Fibroblast of lung (primary cell): ENCODE data around the gene SMG6. TPM values are rescaled to one million over a fixed set of nuclear protein-coding genes. Genes with fewer than 3 reads are reported as not detected.

ENCODE experiments used
- DNase-seq, 2 donors: peaks; one replicate each; pipeline versions ENCODE4 v3.0.0 to v3.0.0-alpha.2; 2010; ENCODE audit warnings: low read depth in 2 of 2
- H2AFZ ChIP-seq: 2 replicates; pipeline ENCODE4 v1.5.1; 2012; ENCODE audit warnings: low read length, control low read depth, inconsistent platforms
- H3K27ac ChIP-seq: 2 replicates; pipeline ENCODE4 v1.5.1; 2011; ENCODE audit warnings: low read length, control low read depth; ENCODE audit not compliant: insufficient read depth
- H3K27me3 ChIP-seq: 2 replicates; pipeline ENCODE4 v1.5.1; 2011; ENCODE audit warnings: mild to moderate bottlenecking, low read length; ENCODE audit not compliant: control insufficient read depth, insufficient read depth
- H3K36me3 ChIP-seq: 2 replicates; pipeline ENCODE4 v1.5.1; 2011; ENCODE audit warnings: low read length; ENCODE audit not compliant: control insufficient read depth, insufficient read depth
- H3K4me1 ChIP-seq: 2 replicates; pipeline ENCODE4 v1.5.1; 2011; ENCODE audit warnings: low read length; ENCODE audit not compliant: control insufficient read depth, insufficient read depth; ENCODE audit errors: extremely low read depth
- H3K4me2 ChIP-seq: 2 replicates; pipeline ENCODE4 v1.5.1; 2011; ENCODE audit warnings: low read length, control low read depth; ENCODE audit not compliant: insufficient read depth; ENCODE audit errors: extremely low read depth
- H3K4me3 ChIP-seq, 4 experiments: fragments of 200-600 bp in 1 of 4; sonication (generic) in 1 of 4; replicated peaks in 1 of 4; 2 replicates each; pipeline ENCODE4 v1.5.1; 2011 to 2016; ENCODE audit warnings: low read length in 4 of 4, low read depth in 3 of 4, mild to moderate bottlenecking in 3 of 4, control low read depth in 2 of 4, inconsistent platforms in 1 of 4, mixed read lengths in 1 of 4; ENCODE audit not compliant: insufficient read depth in 1 of 4; ENCODE audit errors: control extremely low read depth in 1 of 4
- H3K79me2 ChIP-seq: 2 replicates; pipeline ENCODE4 v1.5.1; 2012; ENCODE audit warnings: mild to moderate bottlenecking, low read length, inconsistent platforms; ENCODE audit not compliant: control insufficient read depth, insufficient read depth
- H3K9ac ChIP-seq: 2 replicates; pipeline ENCODE4 v1.5.1; 2011; ENCODE audit warnings: mild to moderate bottlenecking, low read length, control low read depth; ENCODE audit not compliant: insufficient read depth
- H3K9me3 ChIP-seq: 2 replicates; pipeline ENCODE4 v1.5.1; 2012; ENCODE audit warnings: low read depth, low read length; ENCODE audit not compliant: control insufficient read depth, insufficient read depth
- H4K20me1 ChIP-seq: 2 replicates; pipeline ENCODE4 v1.5.1; 2011; ENCODE audit warnings: low read length; ENCODE audit not compliant: control insufficient read depth, insufficient read depth; ENCODE audit errors: extremely low read depth
- EZH2 ChIP-seq: IDR thresholded peaks from 2 replicates; pipeline ENCODE4 v1.5.1; 2012; ENCODE audit warnings: low read length, control low read depth, mild to moderate bottlenecking; ENCODE audit errors: missing control alignments
- polyA plus RNA-seq, 2 donors: library from polyadenylated mRNA; depleted of rRNA in 1 of 2; stranded (reverse) in 1 of 2; unstranded in 1 of 2; fragments of >200 nt; gene quantifications; 2 replicates each; pipeline ENCODE4 v1.2.1, GENCODE V29; 2011 to 2012; ENCODE audit warnings: missing spikeins in 1 of 2
- total RNA-seq: library from RNA; depleted of rRNA; stranded (reverse); fragments of >200 nt; gene quantifications from 2 replicates; pipeline ENCODE4 v1.2.1, GENCODE V29; 2014
- TF ChIP-seq, protein P1 (sequence below), 2 donors: IDR thresholded peaks in 1 of 2; conservative IDR thresholded peaks in 1 of 2; 1 replicate in 1 of 2; 2 replicates in 1 of 2; pipeline ENCODE4 v1.5.1; 2011 to 2012; ENCODE audit warnings: low read length in 2 of 2, control low read depth in 1 of 2, inconsistent platforms in 1 of 2, low read depth in 1 of 2, mild to moderate bottlenecking in 1 of 2

Gene SMG6
- total and polyA plus RNA-seq, 2 donors (not counting 1 experiment from before 2014, with no cell fraction given) = 14.7 to 29.9 TPM

DNA sequence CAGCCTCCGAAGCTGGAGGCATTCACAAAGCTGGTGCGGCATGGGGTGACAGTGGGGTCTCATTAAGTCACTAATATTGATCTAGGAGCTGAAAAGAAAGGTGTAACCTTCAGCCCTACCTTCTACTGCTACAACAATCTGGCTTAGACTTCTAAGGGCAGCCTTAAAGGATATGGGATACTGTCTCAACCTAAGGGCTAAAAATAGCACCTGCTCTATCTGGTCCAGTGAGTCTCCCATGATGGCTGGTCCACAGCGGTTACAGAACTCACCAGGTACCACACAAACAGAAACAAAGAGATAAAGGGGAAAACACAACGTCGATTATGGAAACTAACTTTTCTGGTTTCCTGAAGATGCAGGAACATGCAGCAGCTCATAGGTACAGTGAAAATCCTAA lies 115.8 kb downstream of the SMG6 start:
- Histone ChIP-seq H3K4me3 (no peak overlapping the region), H4K20me1 (no peaks in the 10 kb centered on the region), H3K27me3 (no peaks in the 10 kb centered on the region), H2AFZ (no peak overlapping the region), H3K4me1 (peaks cover 22% of the 10 kb centered on the region), H3K27ac (no peak overlapping the region), H3K9ac (no peak overlapping the region), H3K9me3 (no peaks in the 10 kb centered on the region), H3K4me2 (no peak overlapping the region), H3K79me2 (peaks cover 2% of the 10 kb centered on the region), H3K36me3 (peaks cover 7% of the 10 kb centered on the region)
- no peak for TF ChIP-seq EZH2
- TF ChIP-seq, protein P1, sequence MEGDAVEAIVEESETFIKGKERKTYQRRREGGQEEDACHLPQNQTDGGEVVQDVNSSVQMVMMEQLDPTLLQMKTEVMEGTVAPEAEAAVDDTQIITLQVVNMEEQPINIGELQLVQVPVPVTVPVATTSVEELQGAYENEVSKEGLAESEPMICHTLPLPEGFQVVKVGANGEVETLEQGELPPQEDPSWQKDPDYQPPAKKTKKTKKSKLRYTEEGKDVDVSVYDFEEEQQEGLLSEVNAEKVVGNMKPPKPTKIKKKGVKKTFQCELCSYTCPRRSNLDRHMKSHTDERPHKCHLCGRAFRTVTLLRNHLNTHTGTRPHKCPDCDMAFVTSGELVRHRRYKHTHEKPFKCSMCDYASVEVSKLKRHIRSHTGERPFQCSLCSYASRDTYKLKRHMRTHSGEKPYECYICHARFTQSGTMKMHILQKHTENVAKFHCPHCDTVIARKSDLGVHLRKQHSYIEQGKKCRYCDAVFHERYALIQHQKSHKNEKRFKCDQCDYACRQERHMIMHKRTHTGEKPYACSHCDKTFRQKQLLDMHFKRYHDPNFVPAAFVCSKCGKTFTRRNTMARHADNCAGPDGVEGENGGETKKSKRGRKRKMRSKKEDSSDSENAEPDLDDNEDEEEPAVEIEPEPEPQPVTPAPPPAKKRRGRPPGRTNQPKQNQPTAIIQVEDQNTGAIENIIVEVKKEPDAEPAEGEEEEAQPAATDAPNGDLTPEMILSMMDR (conservative IDR thresholded peaks at IDR 0.05 in 1 of 2, IDR thresholded peaks at IDR 0.05 in 1 of 2; ENCODE audit: low read depth in 1 of 2, low read length in 2 of 2) = no peak
- DNase-seq = no peak

DNA sequence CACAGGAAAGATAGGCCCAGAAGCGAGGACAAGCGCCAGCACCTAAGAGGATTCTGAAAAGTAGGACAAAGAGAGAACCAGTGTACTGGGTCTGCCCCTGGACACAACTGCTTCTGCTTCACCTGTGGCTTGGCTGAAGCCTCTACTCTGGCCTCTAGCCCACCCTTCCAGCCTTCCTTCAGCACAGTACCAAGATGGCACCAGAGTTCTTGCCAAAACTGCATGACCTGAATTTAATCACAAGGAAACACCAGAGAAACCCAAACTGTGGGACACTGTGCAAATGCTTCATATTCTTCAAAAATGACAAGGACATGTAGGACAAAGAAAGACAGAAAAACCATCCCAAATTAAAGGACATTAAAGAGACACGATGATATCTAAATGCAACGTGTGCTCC lies 116.6 kb downstream of the SMG6 start:
- no peak overlapping the region for H3K4me3 ChIP-seq
- no peak for TF ChIP-seq EZH2
- TF ChIP-seq, protein P1 (conservative IDR thresholded peaks at IDR 0.05 in 1 of 2, IDR thresholded peaks at IDR 0.05 in 1 of 2; ENCODE audit: low read depth in 1 of 2, low read length in 2 of 2) = no peak
- H3K27me3 ChIP-seq = no peaks in the 10 kb centered on the region
- H3K4me1 ChIP-seq = peaks cover 27% of the 10 kb centered on the region
- H3K9ac ChIP-seq = no peak overlapping the region
- no peaks in the 10 kb centered on the region for H4K20me1 ChIP-seq
- peaks cover 7% of the 10 kb centered on the region for H3K36me3 ChIP-seq
- no peak overlapping the region for H2AFZ ChIP-seq
- no peak for DNase-seq
- no peak overlapping the region for H3K27ac ChIP-seq
- H3K9me3 ChIP-seq = no peaks in the 10 kb centered on the region
- H3K79me2 ChIP-seq = peaks cover 2% of the 10 kb centered on the region
- no peak overlapping the region for H3K4me2 ChIP-seq

DNA sequence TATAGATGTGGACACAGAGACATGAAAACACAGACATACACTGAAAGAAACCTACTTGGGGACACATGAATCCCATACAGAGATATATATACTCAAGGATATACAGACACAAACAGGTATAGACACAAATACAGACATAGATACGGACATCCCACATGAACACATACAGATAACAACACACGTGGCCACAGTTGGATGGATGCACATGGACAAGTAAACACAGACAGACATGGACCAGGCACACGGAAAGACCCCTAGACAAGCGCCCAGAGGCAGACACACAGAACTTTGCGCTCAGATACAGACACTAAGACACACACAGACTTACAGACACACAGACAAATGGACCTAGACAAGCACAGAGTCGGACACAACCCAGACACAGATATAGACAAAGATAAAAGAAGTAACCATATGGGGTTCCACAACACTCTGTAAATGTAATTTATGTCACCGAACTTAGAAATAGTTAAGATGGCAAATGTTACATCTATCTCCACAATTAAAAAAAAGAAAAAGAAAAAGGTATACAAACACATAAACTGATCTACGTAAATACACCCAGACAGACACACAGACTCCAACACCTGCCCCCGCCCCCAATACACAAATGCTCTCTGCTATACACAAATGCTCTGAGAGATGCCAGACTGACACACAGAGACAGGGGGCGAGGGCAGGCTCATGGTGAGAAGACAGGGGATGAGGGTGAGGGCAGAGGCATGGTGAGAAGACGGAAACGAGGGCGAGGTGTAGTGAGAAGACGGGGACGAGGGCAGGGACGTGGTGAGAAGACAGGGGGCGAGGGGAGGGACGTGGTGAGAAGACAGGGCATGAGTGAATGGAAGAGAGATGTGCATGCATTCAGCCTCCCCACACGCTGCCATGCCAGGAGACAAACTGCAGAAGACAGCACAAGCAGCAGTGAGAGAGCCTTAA lies 118.3 kb downstream of the SMG6 start:
- H3K4me2 ChIP-seq = no peak overlapping the region
- no peaks in the 10 kb centered on the region for H3K79me2 ChIP-seq
- no peaks in the 10 kb centered on the region for H3K9me3 ChIP-seq
- peaks cover 7% of the 10 kb centered on the region for H3K36me3 ChIP-seq
- H2AFZ ChIP-seq = no peak overlapping the region
- H4K20me1 ChIP-seq = no peaks in the 10 kb centered on the region
- peaks cover 36% of the 10 kb centered on the region for H3K4me1 ChIP-seq
- no peak overlapping the region for H3K27ac ChIP-seq
- no peaks in the 10 kb centered on the region for H3K27me3 ChIP-seq
- no peak for DNase-seq
- H3K4me3 ChIP-seq = no peak overlapping the region
- TF ChIP-seq, protein P1 (conservative IDR thresholded peaks at IDR 0.05 in 1 of 2, IDR thresholded peaks at IDR 0.05 in 1 of 2; ENCODE audit: low read depth in 1 of 2, low read length in 2 of 2) = no peak
- no peak for TF ChIP-seq EZH2
- H3K9ac ChIP-seq = no peak overlapping the region
